Astrocyte (in vitro differentiated cells and primary cell): ENCODE measurements around the gene FRS2. TPM values are rescaled to one million over a fixed set of nuclear protein-coding genes. Genes with fewer than 3 reads are reported as not detected.

Experiments
- DNase-seq: peaks from one replicate; pipeline ENCODE4 v3.0.0-alpha.2; 2010; ENCODE audit warnings: low read depth
- FAIRE-seq: peaks from 2 replicates; lab custom pipeline; 2011; peaks lifted over from hg19 to GRCh38; lab: Jason Lieb, UNC
- H2AFZ ChIP-seq: 2 replicates; pipeline ENCODE4 v1.6.0; 2012; ENCODE audit warnings: low read depth, low read length, inconsistent platforms
- H3K27ac ChIP-seq: 2 replicates; pipeline ENCODE4 v1.5.1; 2011; ENCODE audit warnings: low read depth, low read length, inconsistent platforms
- H3K27me3 ChIP-seq: 2 replicates; pipeline ENCODE4 v1.6.0; 2011; ENCODE audit warnings: low read length, inconsistent platforms; ENCODE audit not compliant: insufficient read depth
- H3K36me3 ChIP-seq: 2 replicates; pipeline ENCODE4 v1.5.1; 2011; ENCODE audit warnings: low read length, inconsistent platforms; ENCODE audit not compliant: insufficient read depth
- H3K4me1 ChIP-seq: 2 replicates; pipeline ENCODE4 v1.5.1; 2011; ENCODE audit warnings: low read length, inconsistent platforms; ENCODE audit not compliant: insufficient read depth
- H3K4me2 ChIP-seq: 2 replicates; pipeline ENCODE4 v1.6.0; 2012; ENCODE audit warnings: low read length, inconsistent platforms
- H3K4me3 ChIP-seq: 2 replicates; pipeline ENCODE4 v1.5.1; 2011; ENCODE audit warnings: low read depth, mild to moderate bottlenecking, low read length, inconsistent platforms; ENCODE audit not compliant: insufficient read depth
- H3K79me2 ChIP-seq: 2 replicates; pipeline ENCODE4 v1.6.0; 2012; ENCODE audit warnings: mild to moderate bottlenecking, low read length, inconsistent platforms; ENCODE audit not compliant: insufficient read depth
- H3K9ac ChIP-seq: 2 replicates; pipeline ENCODE4 v1.6.0; 2012; ENCODE audit warnings: mild to moderate bottlenecking, low read length, inconsistent platforms
- H3K9me3 ChIP-seq: 2 replicates; pipeline ENCODE4 v1.5.1; 2012; ENCODE audit warnings: low read depth, mild to moderate bottlenecking, low read length, inconsistent platforms; ENCODE audit not compliant: insufficient read depth
- H4K20me1 ChIP-seq: 2 replicates; pipeline ENCODE4 v1.6.0; 2012; ENCODE audit warnings: low read length, inconsistent platforms; ENCODE audit not compliant: insufficient read depth
- H3K27ac Mint-ChIP-seq: one replicate; pipeline ENCODE4 v1.8.0; 2021; ENCODE audit warnings: mild to moderate bottlenecking, mixed read lengths; ENCODE audit not compliant: unreplicated experiment
- H3K27me3 Mint-ChIP-seq: one replicate; pipeline ENCODE4 v1.8.0; 2021; ENCODE audit warnings: low read depth, mixed read lengths; ENCODE audit not compliant: unreplicated experiment
- H3K36me3 Mint-ChIP-seq: one replicate; pipeline ENCODE4 v1.8.0; 2021; ENCODE audit warnings: low read depth, mixed read lengths; ENCODE audit not compliant: unreplicated experiment
- H3K4me1 Mint-ChIP-seq: one replicate; pipeline ENCODE4 v1.8.0; 2021; ENCODE audit warnings: low read depth, mixed read lengths; ENCODE audit not compliant: unreplicated experiment
- H3K4me3 Mint-ChIP-seq: one replicate; pipeline ENCODE4 v1.8.0; 2021; ENCODE audit warnings: mild to moderate bottlenecking, moderate library complexity, mixed read lengths; ENCODE audit not compliant: unreplicated experiment
- H3K9me3 Mint-ChIP-seq: one replicate; pipeline ENCODE4 v1.8.0; 2021; ENCODE audit warnings: mild to moderate bottlenecking, mixed read lengths; ENCODE audit not compliant: unreplicated experiment
- EZH2 ChIP-seq: IDR thresholded peaks from 2 replicates; pipeline ENCODE4 v1.6.1; 2012; ENCODE audit warnings: mild to moderate bottlenecking, low read length, inconsistent platforms; ENCODE audit not compliant: insufficient read depth
- total RNA-seq: library from RNA; stranded (reverse); gene quantifications from 2 replicates; pipeline ENCODE4 v1.2.1, GENCODE V29; 2021
- TF ChIP-seq, protein P1 (sequence below): IDR thresholded peaks from 2 replicates; pipeline ENCODE4 v1.5.1; 2011; ENCODE audit warnings: low read depth, mild to moderate bottlenecking, inconsistent platforms, low read length, moderate library complexity; ENCODE audit not compliant: insufficient read depth

Gene FRS2
- total RNA-seq, 1 donor from 2014 or later = 60.9 TPM

DNA sequence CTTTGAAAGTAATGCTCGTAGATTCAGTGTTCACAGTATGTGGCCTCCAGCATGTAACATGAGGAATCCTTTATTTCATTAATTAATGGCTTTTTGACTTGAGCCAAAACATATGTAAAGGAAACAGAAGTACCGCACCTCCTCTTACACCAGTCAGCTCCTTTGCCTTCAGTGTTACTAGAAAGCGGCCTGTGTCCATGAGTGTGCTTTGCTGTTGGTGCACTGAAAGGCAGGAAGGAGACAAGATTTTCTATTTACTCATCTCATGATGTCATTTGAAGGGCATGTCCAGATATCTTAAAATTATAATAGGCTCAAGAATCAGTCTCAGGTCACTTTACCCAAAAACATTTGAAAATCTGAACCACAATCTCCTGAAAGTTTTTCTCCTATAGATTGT, 105.2 kb downstream of the FRS2 start:
- no peak overlapping the region for H3K9ac ChIP-seq
- no peak overlapping the region for H3K27ac ChIP-seq
- FAIRE-seq = no peak

DNA sequence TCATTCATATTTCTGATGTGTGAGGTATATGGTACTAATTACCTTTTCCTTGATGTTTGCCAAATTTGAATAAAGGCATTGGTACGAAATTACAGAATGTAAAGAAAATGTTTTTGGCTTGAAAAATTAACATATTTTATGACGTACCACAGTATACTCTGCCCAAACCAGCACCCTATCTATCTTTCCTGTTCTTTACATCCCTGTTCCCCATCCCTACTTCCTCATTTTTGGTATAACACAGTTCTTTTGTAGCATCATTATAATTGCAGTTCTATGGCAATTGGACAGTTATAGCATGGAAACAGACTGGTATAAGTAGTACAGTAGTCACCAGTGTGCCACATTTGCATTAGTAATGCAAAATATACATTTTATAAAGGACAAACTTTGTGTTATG, 108.1 kb downstream of the FRS2 start:
- no peak for DNase-seq
- peaks cover 3% of the 10 kb centered on the region for H3K4me1 Mint-ChIP-seq
- Histone ChIP-seq H3K4me3 (no peak overlapping the region), H3K9me3 (no peaks in the 10 kb centered on the region), H3K4me1 (peaks cover 5% of the 10 kb centered on the region), H3K27ac (no peak overlapping the region), H3K27me3 (no peaks in the 10 kb centered on the region), H2AFZ (no peak overlapping the region), H3K79me2 (no peaks in the 10 kb centered on the region), H3K4me2 (no peak overlapping the region), H3K9ac (no peak overlapping the region), H3K36me3 (peaks cover 16% of the 10 kb centered on the region), H4K20me1 (no peaks in the 10 kb centered on the region)
- no peaks in the 10 kb centered on the region for H3K9me3 Mint-ChIP-seq
- H3K27me3 Mint-ChIP-seq = no peaks in the 10 kb centered on the region
- H3K27ac Mint-ChIP-seq = no peak overlapping the region
- FAIRE-seq = no peak
- H3K36me3 Mint-ChIP-seq = no peaks in the 10 kb centered on the region
- no peak for TF ChIP-seq EZH2
- TF ChIP-seq, protein P1, sequence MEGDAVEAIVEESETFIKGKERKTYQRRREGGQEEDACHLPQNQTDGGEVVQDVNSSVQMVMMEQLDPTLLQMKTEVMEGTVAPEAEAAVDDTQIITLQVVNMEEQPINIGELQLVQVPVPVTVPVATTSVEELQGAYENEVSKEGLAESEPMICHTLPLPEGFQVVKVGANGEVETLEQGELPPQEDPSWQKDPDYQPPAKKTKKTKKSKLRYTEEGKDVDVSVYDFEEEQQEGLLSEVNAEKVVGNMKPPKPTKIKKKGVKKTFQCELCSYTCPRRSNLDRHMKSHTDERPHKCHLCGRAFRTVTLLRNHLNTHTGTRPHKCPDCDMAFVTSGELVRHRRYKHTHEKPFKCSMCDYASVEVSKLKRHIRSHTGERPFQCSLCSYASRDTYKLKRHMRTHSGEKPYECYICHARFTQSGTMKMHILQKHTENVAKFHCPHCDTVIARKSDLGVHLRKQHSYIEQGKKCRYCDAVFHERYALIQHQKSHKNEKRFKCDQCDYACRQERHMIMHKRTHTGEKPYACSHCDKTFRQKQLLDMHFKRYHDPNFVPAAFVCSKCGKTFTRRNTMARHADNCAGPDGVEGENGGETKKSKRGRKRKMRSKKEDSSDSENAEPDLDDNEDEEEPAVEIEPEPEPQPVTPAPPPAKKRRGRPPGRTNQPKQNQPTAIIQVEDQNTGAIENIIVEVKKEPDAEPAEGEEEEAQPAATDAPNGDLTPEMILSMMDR = no peak
- H3K4me3 Mint-ChIP-seq = no peak overlapping the region

More for the DNA sequence above, 105.2 kb downstream of the FRS2 start:
- Histone ChIP-seq H3K36me3 (peaks cover 30% of the 10 kb centered on the region), H3K4me1 (peaks cover 9% of the 10 kb centered on the region), H2AFZ (no peak overlapping the region), H3K4me2 (no peak overlapping the region), H3K4me3 (no peak overlapping the region), H4K20me1 (no peaks in the 10 kb centered on the region), H3K79me2 (peaks cover 2% of the 10 kb centered on the region), H3K9me3 (no peaks in the 10 kb centered on the region), H3K27me3 (no peaks in the 10 kb centered on the region)
- Mint-ChIP-seq H3K27me3 (no peaks in the 10 kb centered on the region), H3K4me3 (no peak overlapping the region), H3K27ac (peak overlapping the region; percentile 7), H3K36me3 (peaks cover 3% of the 10 kb centered on the region), H3K4me1 (peaks cover 3% of the 10 kb centered on the region), H3K9me3 (no peaks in the 10 kb centered on the region)
- no peak for DNase-seq
- TF ChIP-seq, protein P1 = no peak

DNA sequence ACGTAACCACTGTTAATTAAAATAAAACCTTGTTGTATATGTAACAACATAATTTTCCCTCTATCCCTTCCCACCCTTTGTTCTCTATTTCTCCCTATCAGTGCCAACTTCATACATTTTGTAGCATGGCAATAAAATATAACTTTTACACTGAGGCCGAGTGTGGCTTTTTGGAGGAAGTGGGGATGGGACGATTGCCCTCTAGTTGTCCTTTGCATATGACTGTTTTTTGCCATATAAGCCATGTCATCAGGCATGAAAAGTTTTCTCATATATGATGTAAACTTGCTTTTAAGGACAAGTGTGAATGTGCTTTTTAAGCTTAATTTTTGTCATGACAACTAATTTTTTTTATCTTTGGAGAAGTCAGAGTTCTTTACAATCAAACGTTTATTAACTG, 108.8 kb downstream of the FRS2 start:
- H3K79me2 ChIP-seq = no peaks in the 10 kb centered on the region
- H3K9me3 Mint-ChIP-seq = no peaks in the 10 kb centered on the region
- no peak overlapping the region for H3K27ac Mint-ChIP-seq
- no peak overlapping the region for H3K27ac ChIP-seq
- H2AFZ ChIP-seq = no peak overlapping the region
- peaks cover 12% of the 10 kb centered on the region for H3K36me3 ChIP-seq
- no peak overlapping the region for H3K9ac ChIP-seq
- H4K20me1 ChIP-seq = no peaks in the 10 kb centered on the region
- no peak overlapping the region for H3K4me3 ChIP-seq
- TF ChIP-seq, protein P1 = no peak
- no peak for TF ChIP-seq EZH2
- peaks cover 3% of the 10 kb centered on the region for H3K4me1 Mint-ChIP-seq
- FAIRE-seq = no peak
- no peak overlapping the region for H3K4me2 ChIP-seq
- H3K4me1 ChIP-seq = peaks cover 5% of the 10 kb centered on the region
- no peaks in the 10 kb centered on the region for H3K36me3 Mint-ChIP-seq
- H3K9me3 ChIP-seq = no peaks in the 10 kb centered on the region
- DNase-seq = no peak
- no peaks in the 10 kb centered on the region for H3K27me3 Mint-ChIP-seq
- no peak overlapping the region for H3K4me3 Mint-ChIP-seq
- H3K27me3 ChIP-seq = no peaks in the 10 kb centered on the region
